ENCODE results near the gene PRKAG2.

DNA sequence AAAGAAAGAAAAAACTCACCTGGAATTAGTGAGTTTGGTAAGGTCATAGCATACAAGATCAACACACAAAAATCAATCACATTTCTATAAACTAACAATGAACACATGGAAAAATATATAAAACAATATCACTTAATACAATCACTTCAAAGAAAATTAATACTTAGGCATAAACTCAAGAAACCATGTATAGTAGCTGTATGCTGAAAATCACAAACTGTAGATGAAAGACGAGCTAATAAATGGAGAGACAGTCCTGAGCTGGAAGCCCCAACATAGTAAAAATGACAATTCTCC, 243.5 kb downstream of the PRKAG2 start:
- TF ChIP-seq CTCF (IDR thresholded peaks at IDR 0.05; ENCODE audit: insufficient read depth, low read length, poor library complexity, severe bottlenecking) (no peak), EZH2phosphoT487 (conservative IDR thresholded peaks at IDR 0.05; ENCODE audit: low read length) (no peak)
